ENCODE results near the gene FOXK1.

- TF ChIP-seq POLR2AphosphoS5 (IDR thresholded peaks at IDR 0.05; ENCODE audit: borderline replicate concordance, low read depth, low read length) (no peak), EZH2 (IDR thresholded peaks at IDR 0.05) (no peak), FOXP2 (optimal IDR thresholded peaks at IDR 0.05; ENCODE audit: control extremely low read depth, extremely low read length, insufficient read depth) (no peak)
Measured at GRCh38 chr7:4817178-4817901, 135.2 kb downstream of the FOXK1 start.
